ENCODE data around the gene TMEM8B. TPM values are rescaled to one million over a fixed set of nuclear protein-coding genes. Genes with fewer than 3 reads are reported as not detected.

The TMEM8B gene
- total RNA-seq, 1 experiment from 2014 or later, result 7.2 TPM

DNA sequence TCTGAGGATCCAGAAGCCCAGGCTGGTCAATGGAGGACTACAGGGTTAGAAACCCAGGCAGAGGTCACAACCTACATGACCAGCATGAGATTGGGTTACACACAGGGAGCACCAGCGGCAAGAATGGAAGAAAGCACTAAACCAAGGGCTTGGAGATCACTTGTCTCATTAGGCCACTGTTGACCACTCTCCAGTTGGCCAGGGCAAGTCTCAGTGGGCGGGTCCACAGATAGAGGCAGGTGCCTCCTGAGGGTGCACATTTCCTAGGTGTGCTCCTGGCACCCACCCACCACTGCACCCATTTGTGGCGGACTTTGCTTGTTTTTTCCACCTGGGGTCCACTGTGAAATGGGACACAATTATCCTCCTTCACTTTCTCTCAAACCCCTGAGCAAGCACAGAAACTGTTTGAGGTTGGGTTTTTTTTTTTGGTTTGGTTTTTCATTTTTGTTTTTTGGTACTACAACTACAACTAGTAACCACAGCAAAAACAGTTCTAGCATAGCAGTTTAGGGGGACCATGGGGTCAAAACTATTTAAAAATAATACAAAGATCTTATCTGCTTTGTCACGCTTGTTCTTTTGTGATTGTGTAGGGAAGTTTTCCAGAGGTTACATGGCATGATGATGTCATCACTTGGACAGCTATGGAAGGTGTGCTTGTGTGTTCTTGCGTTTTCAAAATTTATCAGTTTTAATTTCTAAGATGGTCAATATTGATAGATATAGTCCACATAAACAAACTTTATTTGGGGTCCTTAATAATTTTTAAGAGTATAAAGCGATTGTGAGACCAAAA is 31.5 kb upstream of the TMEM8B start (continued):
- no peak for TF ChIP-seq POLR2A (IDR thresholded peaks at IDR 0.05; ENCODE audit: borderline replicate concordance, extremely low read depth, insufficient read depth, insufficient read length)
- TF ChIP-seq SIN3A (IDR thresholded peaks at IDR 0.05; ENCODE audit: low read depth), result no peak
- TF ChIP-seq EZH2 (IDR thresholded peaks at IDR 0.05), result no peak
- no peak for TF ChIP-seq RAD21 (IDR thresholded peaks at IDR 0.05; ENCODE audit: low read depth)
- TF ChIP-seq, protein P1, sequence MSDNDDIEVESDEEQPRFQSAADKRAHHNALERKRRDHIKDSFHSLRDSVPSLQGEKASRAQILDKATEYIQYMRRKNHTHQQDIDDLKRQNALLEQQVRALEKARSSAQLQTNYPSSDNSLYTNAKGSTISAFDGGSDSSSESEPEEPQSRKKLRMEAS (IDR thresholded peaks at IDR 0.05), result no peak
- TF ChIP-seq ELF1 (IDR thresholded peaks at IDR 0.05; ENCODE audit: borderline replicate concordance, low read depth), result no peak
- TF ChIP-seq EZH2phosphoT487 (IDR thresholded peaks at IDR 0.05; ENCODE audit: borderline replicate concordance), result no peak
- TF ChIP-seq CEBPB (IDR thresholded peaks at IDR 0.05; ENCODE audit: low read depth), result no peak
- TF ChIP-seq POLR2AphosphoS5 (IDR thresholded peaks at IDR 0.05; ENCODE audit: low read depth, low read length), result no peak
- no peak for TF ChIP-seq CBX3 (IDR thresholded peaks at IDR 0.05; ENCODE audit: low read depth)
- TF ChIP-seq ZNF274 (IDR thresholded peaks at IDR 0.05; ENCODE audit: low read depth, low read length), result no peak
- no peak for TF ChIP-seq JUND (IDR thresholded peaks at IDR 0.05)

DNA sequence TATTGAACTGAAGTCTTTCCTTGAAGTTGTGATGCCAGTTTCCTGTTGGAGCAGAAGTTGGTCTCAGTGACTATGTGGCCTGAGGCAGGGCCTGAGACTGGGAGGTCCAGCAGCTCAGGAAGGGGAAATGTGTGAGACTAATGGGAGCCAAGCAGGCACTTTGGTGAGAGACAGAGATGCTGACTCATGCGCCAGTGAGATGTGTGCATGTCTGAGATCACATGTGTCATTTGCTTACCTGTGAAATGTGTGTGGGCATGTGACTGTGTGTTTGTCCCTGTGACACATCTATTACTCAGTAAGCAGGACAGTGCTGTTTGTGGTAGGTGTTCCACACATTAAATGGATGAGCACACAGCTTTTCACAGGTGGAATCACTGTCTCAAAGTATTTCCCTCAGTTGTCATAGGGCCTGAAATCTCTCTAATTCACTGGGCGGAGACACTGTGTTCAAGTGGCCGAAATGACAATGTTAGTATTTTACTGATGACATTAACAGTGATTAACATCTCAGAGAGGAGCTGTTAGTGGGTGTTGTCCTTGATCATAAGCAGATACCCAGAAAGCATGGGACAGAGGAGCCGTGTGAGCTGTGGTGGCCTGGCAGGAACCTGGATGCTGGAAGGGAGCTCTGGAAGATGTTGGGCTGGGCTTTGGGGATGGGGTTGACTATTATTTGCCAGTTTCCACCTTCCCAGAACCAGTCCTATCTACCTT is 30.2 kb upstream of the TMEM8B start:
- peak overlapping the region; percentile 6; the same call in 1 of the 2 replicates for H3K4me2 ChIP-seq (ENCODE audit: low read length)
- RAD21 ChIA-PET (ENCODE audit: low non-redundant PET in 1 of 2, low total read pairs in 2 of 2, uncharacterized antibody in 2 of 2, unreplicated experiment in 2 of 2), result no interaction called here
- H2AFZ ChIP-seq (ENCODE audit: low read depth, low read length, poor library complexity, severe bottlenecking), result no peak overlapping the region
- BruUV-seq (replicated peaks), result no TSS peak
- POLR2A ChIA-PET, result interaction anchor here (1.0 kb wide), 1 partner anchor 10 kb away, joined by 4 read pairs; no protein-coding TSS in a partner anchor
- no peaks in the 10 kb centered on the region for H3K9me2 ChIP-seq (ENCODE audit: insufficient read depth)
- H3K36me3 ChIP-seq (ENCODE audit: control insufficient read depth in 1 of 2, insufficient read depth in 2 of 2, low read length in 2 of 2), result 0 out of 4 replicates have a peak, but pooled peaks cover 0 to 7% of the 10 kb centered on the region in 2 experiments
- TF ChIP-seq EZH2 (IDR thresholded peaks at IDR 0.05) (no peak), FOSL1 (IDR thresholded peaks at IDR 0.05; ENCODE audit: low read depth) (0 out of 2 replicates have a peak, but pooled peaks have one; percentile 3), SP1 (IDR thresholded peaks at IDR 0.05; ENCODE audit: low read depth) (no peak)
- TF ChIP-seq, protein P2, sequence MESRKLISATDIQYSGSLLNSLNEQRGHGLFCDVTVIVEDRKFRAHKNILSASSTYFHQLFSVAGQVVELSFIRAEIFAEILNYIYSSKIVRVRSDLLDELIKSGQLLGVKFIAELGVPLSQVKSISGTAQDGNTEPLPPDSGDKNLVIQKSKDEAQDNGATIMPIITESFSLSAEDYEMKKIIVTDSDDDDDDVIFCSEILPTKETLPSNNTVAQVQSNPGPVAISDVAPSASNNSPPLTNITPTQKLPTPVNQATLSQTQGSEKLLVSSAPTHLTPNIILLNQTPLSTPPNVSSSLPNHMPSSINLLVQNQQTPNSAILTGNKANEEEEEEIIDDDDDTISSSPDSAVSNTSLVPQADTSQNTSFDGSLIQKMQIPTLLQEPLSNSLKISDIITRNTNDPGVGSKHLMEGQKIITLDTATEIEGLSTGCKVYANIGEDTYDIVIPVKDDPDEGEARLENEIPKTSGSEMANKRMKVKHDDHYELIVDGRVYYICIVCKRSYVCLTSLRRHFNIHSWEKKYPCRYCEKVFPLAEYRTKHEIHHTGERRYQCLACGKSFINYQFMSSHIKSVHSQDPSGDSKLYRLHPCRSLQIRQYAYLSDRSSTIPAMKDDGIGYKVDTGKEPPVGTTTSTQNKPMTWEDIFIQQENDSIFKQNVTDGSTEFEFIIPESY (IDR thresholded peaks at IDR 0.05; ENCODE audit: extremely low read depth, insufficient replicate concordance, low read length), result no peak
- H3K27me3 ChIP-seq (ENCODE audit: insufficient read depth, low read length), result no peaks in the 10 kb centered on the region
- H3K4me3 ChIP-seq (replicated peaks in 1 of 2; ENCODE audit: low read depth in 1 of 2, low read length in 2 of 2), result no peak overlapping the region
- no peak overlapping the region for H3K27ac ChIP-seq (ENCODE audit: low read depth, low read length)
- H4K20me1 ChIP-seq (ENCODE audit: insufficient read depth), result no peaks in the 10 kb centered on the region
- DNase-seq (ENCODE audit: low read depth, low spot score) (no peak), ATAC-seq (peak; percentile 38; the same call in 1 of the 2 replicates)
- H3K4me1 ChIP-seq (ENCODE audit: control insufficient read depth in 1 of 2, insufficient read depth in 2 of 2, low read length in 2 of 2), result peaks cover 0 to 27% of the 10 kb centered on the region in 2 experiments; a peak in 2 of 4 replicates
- intact Hi-C loops (cut with micrococcal nuclease), result no loop called here
- H3K9me3 ChIP-seq (ENCODE audit: control insufficient read depth in 1 of 2, insufficient read depth in 1 of 2, low read depth in 1 of 2, low read length in 2 of 2), result no peaks in the 10 kb centered on the region
- H3K79me2 ChIP-seq (ENCODE audit: insufficient read depth, low read length), result no peaks in the 10 kb centered on the region
- no peak overlapping the region for H3K9ac ChIP-seq (ENCODE audit: low read length)
- CTCF ChIA-PET, result interaction anchor here (1.0 to 1.8 kb wide), 3 partner anchors 9 to 83 kb away, joined by 3 to 8 read pairs (median 7); no protein-coding TSS in a partner anchor
